HCT116 (cell line): Measurements from ENCODE around the gene CTCF. TPM values are rescaled to one million over a fixed set of nuclear protein-coding genes. Genes with fewer than 3 reads are reported as not detected.

Experiments used
- ATAC-seq: fragments of 200-7000 bp; cut with Tn5 transposase; 2 replicates; pipeline ENCODE4 v1.9.1; 2020; ENCODE audit warnings: mild to moderate bottlenecking, moderate library complexity
- BruUV-seq: library from RNA; stranded (reverse); fragments of 400-500 nt; replicated peaks from 2 replicates; lab custom pipeline; 2021; lab: Mats Ljungman, UMichigan
- CTCF ChIA-PET: fragments of 300-600 bp; sonication (Branson Sonifier 250); formaldehyde crosslinking; loops from one replicate; lab custom pipeline; 2021; ENCODE audit warnings: antibody characterized with exemption; lab: Charles Lee
- POLR2A ChIA-PET: fragments of 300-600, 350-600 bp; sonication (Branson Sonifier 250); formaldehyde crosslinking; loops from one replicate; lab custom pipeline; 2021; ENCODE audit warnings: antibody characterized with exemption; lab: Charles Lee
- RAD21 ChIA-PET, 2 experiments: fragments of 300-600 bp; sonication (Branson Sonifier 250); formaldehyde crosslinking; loops; one replicate each; lab custom pipeline; 2023; ENCODE audit warnings: low total read pairs in 2 of 2; ENCODE audit not compliant: uncharacterized antibody in 2 of 2, unreplicated experiment in 2 of 2, low non-redundant PET in 1 of 2; lab: Charles Lee
- DNase-seq: peaks from one replicate; pipeline ENCODE4 v3.0.0-alpha.2; 2010; ENCODE audit warnings: low read depth, low spot score
- H2AFZ ChIP-seq: fragments of 200-600 bp; shearing (Covaris generic), sonication (generic); 2 replicates; pipeline ENCODE4 v1.6.1; 2017; ENCODE audit warnings: low read depth, mixed run types, mixed read lengths, antibody characterized with exemption, low read length; ENCODE audit not compliant: poor library complexity, severe bottlenecking
- H3K27ac ChIP-seq: 2 replicates; pipeline ENCODE4 v1.5.1; 2012; ENCODE audit warnings: low read depth, low read length
- H3K27me3 ChIP-seq: fragments of 200-600 bp; sonication (generic); 2 replicates; pipeline ENCODE4 v1.6.1; 2016; ENCODE audit warnings: mixed run types, low read length, mixed read lengths; ENCODE audit not compliant: insufficient read depth
- H3K36me3 ChIP-seq, 2 experiments: fragments of 200-500 bp in 1 of 2; fragments of 200-600 bp in 1 of 2; sonication (Bioruptor generic) in 1 of 2; sonication (generic) in 1 of 2; 2 replicates each; pipeline versions ENCODE4 v1.5.1 to v1.6.1; 2014 to 2016; ENCODE audit warnings: low read length in 2 of 2, inconsistent platforms in 1 of 2, mixed read lengths in 1 of 2, mixed run types in 1 of 2; ENCODE audit not compliant: insufficient read depth in 2 of 2, control insufficient read depth in 1 of 2
- H3K4me1 ChIP-seq, 2 experiments: fragments of 200-600 bp in 1 of 2; sonication (generic) in 1 of 2; 2 replicates each; pipeline versions ENCODE4 v1.5.1 to v1.6.1; 2012 to 2017; ENCODE audit warnings: low read length in 2 of 2, inconsistent platforms in 1 of 2, mild to moderate bottlenecking in 1 of 2, mixed read lengths in 1 of 2, mixed run types in 1 of 2, moderate library complexity in 1 of 2; ENCODE audit not compliant: insufficient read depth in 2 of 2, control insufficient read depth in 1 of 2
- H3K4me2 ChIP-seq: fragments of 200-600 bp; sonication (generic); 2 replicates; pipeline ENCODE4 v1.6.1; 2017; ENCODE audit warnings: mixed run types, low read length, mixed read lengths
- H3K4me3 ChIP-seq, 2 experiments: fragments of 200-600 bp in 1 of 2; sonication (generic) in 1 of 2; replicated peaks in 1 of 2; 2 replicates each; pipeline ENCODE4 v1.5.1; 2011 to 2016; ENCODE audit warnings: low read length in 2 of 2, control low read depth in 1 of 2, low read depth in 1 of 2, mild to moderate bottlenecking in 1 of 2, mixed read lengths in 1 of 2, mixed run types in 1 of 2
- H3K79me2 ChIP-seq: fragments of 200-600 bp; sonication (generic); 2 replicates; pipeline ENCODE4 v1.6.1; 2017; ENCODE audit warnings: mild to moderate bottlenecking, mixed run types, low read length, moderate library complexity, mixed read lengths; ENCODE audit not compliant: insufficient read depth
- H3K9ac ChIP-seq: fragments of 200-600 bp; sonication (generic); 2 replicates; pipeline ENCODE4 v1.6.1; 2016; ENCODE audit warnings: low read length, mixed read lengths
- H3K9me2 ChIP-seq: fragments of 200-600 bp; sonication (generic), shearing (Covaris generic); 2 replicates; pipeline ENCODE4 v1.6.1; 2017; ENCODE audit warnings: mixed run types, mild to moderate bottlenecking, moderate library complexity; ENCODE audit not compliant: insufficient read depth
- H3K9me3 ChIP-seq, 2 experiments: fragments of 200-500 bp in 1 of 2; fragments of 200-600 bp in 1 of 2; sonication (Bioruptor generic) in 1 of 2; sonication (generic) in 1 of 2; 2 replicates each; pipeline ENCODE4 v1.6.1; 2014 to 2017; ENCODE audit warnings: low read length in 2 of 2, mixed read lengths in 2 of 2, inconsistent platforms in 1 of 2, low read depth in 1 of 2, mild to moderate bottlenecking in 1 of 2, mixed run types in 1 of 2, moderate library complexity in 1 of 2; ENCODE audit not compliant: control insufficient read depth in 1 of 2, insufficient read depth in 1 of 2
- H4K20me1 ChIP-seq: fragments of 200-600 bp; sonication (generic), shearing (Covaris generic); 2 replicates; pipeline ENCODE4 v1.6.1; 2017; ENCODE audit warnings: mixed run types, mild to moderate bottlenecking, moderate library complexity; ENCODE audit not compliant: insufficient read depth
- ATF3 ChIP-seq: IDR thresholded peaks from 2 replicates; pipeline ENCODE4 v1.6.1; 2012
- CBX3 ChIP-seq: IDR thresholded peaks from 2 replicates; pipeline ENCODE4 v1.6.1; 2012; ENCODE audit warnings: low read depth
- CEBPB ChIP-seq: IDR thresholded peaks from 2 replicates; pipeline ENCODE4 v1.6.1; 2012; ENCODE audit warnings: low read depth
- ELF1 ChIP-seq: IDR thresholded peaks from 2 replicates; pipeline ENCODE4 v1.6.1; 2012; ENCODE audit warnings: low read depth, borderline replicate concordance
- POLR2A ChIP-seq: IDR thresholded peaks from 2 replicates; pipeline ENCODE4 v1.7.0; 2011; ENCODE audit warnings: borderline replicate concordance; ENCODE audit not compliant: insufficient read depth, insufficient read length; ENCODE audit errors: extremely low read depth
- RAD21 ChIP-seq: IDR thresholded peaks from 2 replicates; pipeline ENCODE4 v1.6.1; 2012; ENCODE audit warnings: low read depth, mild to moderate bottlenecking
- SIN3A ChIP-seq: IDR thresholded peaks from 2 replicates; pipeline ENCODE4 v1.6.1; 2012; ENCODE audit warnings: low read depth
- SRF ChIP-seq: IDR thresholded peaks from 2 replicates; pipeline ENCODE4 v1.6.1; 2012; ENCODE audit warnings: low read depth
- YY1 ChIP-seq: IDR thresholded peaks from 2 replicates; pipeline ENCODE4 v1.6.1; 2011; ENCODE audit warnings: low read length, low read depth, moderate library complexity, mild to moderate bottlenecking; ENCODE audit not compliant: insufficient replicate concordance; ENCODE audit errors: extremely low read depth
- ZNF274 ChIP-seq: fragments of 200-500 bp; sonication (Bioruptor generic); IDR thresholded peaks from 2 replicates; pipeline ENCODE4 v1.6.1; 2014; ENCODE audit warnings: mild to moderate bottlenecking, low read depth, low read length, inconsistent platforms
- intact Hi-C: fragments of 100-400 bp; cut with micrococcal nuclease; formaldehyde crosslinking; loops from 2 replicates; pipeline ENCODE4 v1.10.0; 2022
- total RNA-seq: library from RNA; stranded (reverse); gene quantifications from one replicate; pipeline ENCODE4 v1.2.1, GENCODE V29; 2021; ENCODE audit not compliant: unreplicated experiment
- TF ChIP-seq, protein P1 (sequence below), 3 experiments: fragments of 200-600 bp in 1 of 3; sonication (generic) in 1 of 3; IDR thresholded peaks in 2 of 3; conservative IDR thresholded peaks in 1 of 3; 2 replicates each; pipeline ENCODE4 v1.5.1; 2012 to 2017; ENCODE audit warnings: low read depth in 2 of 3, low read length in 2 of 3, antibody characterized with exemption in 1 of 3, borderline replicate concordance in 1 of 3, control low read depth in 1 of 3, mild to moderate bottlenecking in 1 of 3, mixed read lengths in 1 of 3, mixed run types in 1 of 3, moderate library complexity in 1 of 3; ENCODE audit not compliant: insufficient read depth in 1 of 3
- TF ChIP-seq, protein P2 (sequence below): IDR thresholded peaks from 2 replicates; pipeline ENCODE4 v1.6.1; 2012; ENCODE audit warnings: low read depth

The CTCF gene
- total RNA-seq, 1 experiment from 2014 or later: 48.3 TPM

DNA sequence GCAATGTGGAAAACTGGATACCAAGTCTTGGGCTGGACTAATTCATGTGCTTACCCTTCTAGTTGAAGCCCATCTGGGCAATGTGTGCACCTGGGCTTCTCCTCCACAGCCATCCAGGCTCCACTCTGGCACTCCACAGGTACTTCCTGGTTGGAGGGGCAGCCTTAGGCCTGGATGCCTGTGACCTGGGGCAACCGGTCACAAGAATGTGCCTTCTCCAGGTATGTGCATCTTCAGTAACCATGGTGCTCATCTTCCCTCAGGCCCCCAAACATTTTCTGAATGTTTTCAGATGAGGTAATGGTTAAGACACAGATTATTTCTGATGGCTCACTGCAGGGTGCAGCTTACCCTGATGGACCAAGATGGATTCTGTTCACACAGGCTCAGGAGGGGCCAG lies 115.4 kb downstream of the CTCF start:
- ChIA-PET POLR2A (no interaction called here), CTCF (interaction anchor here (2.0 kb wide), 1 partner anchor 156 kb away, joined by 5 read pairs; no protein-coding TSS in a partner anchor)
- no peaks in the 10 kb centered on the region for H3K4me1 ChIP-seq

More for the DNA sequence above, 115.4 kb downstream of the CTCF start:
- TF ChIP-seq RAD21 (no peak), POLR2A (no peak), CEBPB (no peak), ATF3 (no peak), CBX3 (no peak), SRF (no peak), SIN3A (no peak), ELF1 (no peak), ZNF274 (no peak), YY1 (no peak)
- TF ChIP-seq, protein P1, sequence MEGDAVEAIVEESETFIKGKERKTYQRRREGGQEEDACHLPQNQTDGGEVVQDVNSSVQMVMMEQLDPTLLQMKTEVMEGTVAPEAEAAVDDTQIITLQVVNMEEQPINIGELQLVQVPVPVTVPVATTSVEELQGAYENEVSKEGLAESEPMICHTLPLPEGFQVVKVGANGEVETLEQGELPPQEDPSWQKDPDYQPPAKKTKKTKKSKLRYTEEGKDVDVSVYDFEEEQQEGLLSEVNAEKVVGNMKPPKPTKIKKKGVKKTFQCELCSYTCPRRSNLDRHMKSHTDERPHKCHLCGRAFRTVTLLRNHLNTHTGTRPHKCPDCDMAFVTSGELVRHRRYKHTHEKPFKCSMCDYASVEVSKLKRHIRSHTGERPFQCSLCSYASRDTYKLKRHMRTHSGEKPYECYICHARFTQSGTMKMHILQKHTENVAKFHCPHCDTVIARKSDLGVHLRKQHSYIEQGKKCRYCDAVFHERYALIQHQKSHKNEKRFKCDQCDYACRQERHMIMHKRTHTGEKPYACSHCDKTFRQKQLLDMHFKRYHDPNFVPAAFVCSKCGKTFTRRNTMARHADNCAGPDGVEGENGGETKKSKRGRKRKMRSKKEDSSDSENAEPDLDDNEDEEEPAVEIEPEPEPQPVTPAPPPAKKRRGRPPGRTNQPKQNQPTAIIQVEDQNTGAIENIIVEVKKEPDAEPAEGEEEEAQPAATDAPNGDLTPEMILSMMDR (IDR thresholded peaks at IDR 0.05 in 2 of 3, conservative IDR thresholded peaks at IDR 0.05 in 1 of 3; ENCODE audit: borderline replicate concordance in 1 of 3, insufficient read depth in 1 of 3, low read depth in 2 of 3, low read length in 2 of 3): no peak
- TF ChIP-seq, protein P2, sequence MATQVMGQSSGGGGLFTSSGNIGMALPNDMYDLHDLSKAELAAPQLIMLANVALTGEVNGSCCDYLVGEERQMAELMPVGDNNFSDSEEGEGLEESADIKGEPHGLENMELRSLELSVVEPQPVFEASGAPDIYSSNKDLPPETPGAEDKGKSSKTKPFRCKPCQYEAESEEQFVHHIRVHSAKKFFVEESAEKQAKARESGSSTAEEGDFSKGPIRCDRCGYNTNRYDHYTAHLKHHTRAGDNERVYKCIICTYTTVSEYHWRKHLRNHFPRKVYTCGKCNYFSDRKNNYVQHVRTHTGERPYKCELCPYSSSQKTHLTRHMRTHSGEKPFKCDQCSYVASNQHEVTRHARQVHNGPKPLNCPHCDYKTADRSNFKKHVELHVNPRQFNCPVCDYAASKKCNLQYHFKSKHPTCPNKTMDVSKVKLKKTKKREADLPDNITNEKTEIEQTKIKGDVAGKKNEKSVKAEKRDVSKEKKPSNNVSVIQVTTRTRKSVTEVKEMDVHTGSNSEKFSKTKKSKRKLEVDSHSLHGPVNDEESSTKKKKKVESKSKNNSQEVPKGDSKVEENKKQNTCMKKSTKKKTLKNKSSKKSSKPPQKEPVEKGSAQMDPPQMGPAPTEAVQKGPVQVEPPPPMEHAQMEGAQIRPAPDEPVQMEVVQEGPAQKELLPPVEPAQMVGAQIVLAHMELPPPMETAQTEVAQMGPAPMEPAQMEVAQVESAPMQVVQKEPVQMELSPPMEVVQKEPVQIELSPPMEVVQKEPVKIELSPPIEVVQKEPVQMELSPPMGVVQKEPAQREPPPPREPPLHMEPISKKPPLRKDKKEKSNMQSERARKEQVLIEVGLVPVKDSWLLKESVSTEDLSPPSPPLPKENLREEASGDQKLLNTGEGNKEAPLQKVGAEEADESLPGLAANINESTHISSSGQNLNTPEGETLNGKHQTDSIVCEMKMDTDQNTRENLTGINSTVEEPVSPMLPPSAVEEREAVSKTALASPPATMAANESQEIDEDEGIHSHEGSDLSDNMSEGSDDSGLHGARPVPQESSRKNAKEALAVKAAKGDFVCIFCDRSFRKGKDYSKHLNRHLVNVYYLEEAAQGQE: no peak
- H3K9ac ChIP-seq: no peak overlapping the region
- H3K27ac ChIP-seq: no peak overlapping the region
- intact Hi-C loops: no loop called here
- DNase-seq (no peak), ATAC-seq (no peak)
- RAD21 ChIA-PET: no interaction called here
- H3K4me3 ChIP-seq: no peak overlapping the region
- H2AFZ ChIP-seq: no peak overlapping the region
- BruUV-seq: no TSS peak
- no peaks in the 10 kb centered on the region for H4K20me1 ChIP-seq
- H3K27me3 ChIP-seq: no peaks in the 10 kb centered on the region
- peaks cover 0 to 4% of the 10 kb centered on the region in 2 experiments; a peak in 2 of 4 replicates for H3K36me3 ChIP-seq
- no peaks in the 10 kb centered on the region for H3K79me2 ChIP-seq
- H3K9me2 ChIP-seq: no peaks in the 10 kb centered on the region
- no peak overlapping the region for H3K4me2 ChIP-seq
- H3K9me3 ChIP-seq: no peaks in the 10 kb centered on the region
